ENCODE results near the gene PAQR4.

The PAQR4 gene

DNA sequence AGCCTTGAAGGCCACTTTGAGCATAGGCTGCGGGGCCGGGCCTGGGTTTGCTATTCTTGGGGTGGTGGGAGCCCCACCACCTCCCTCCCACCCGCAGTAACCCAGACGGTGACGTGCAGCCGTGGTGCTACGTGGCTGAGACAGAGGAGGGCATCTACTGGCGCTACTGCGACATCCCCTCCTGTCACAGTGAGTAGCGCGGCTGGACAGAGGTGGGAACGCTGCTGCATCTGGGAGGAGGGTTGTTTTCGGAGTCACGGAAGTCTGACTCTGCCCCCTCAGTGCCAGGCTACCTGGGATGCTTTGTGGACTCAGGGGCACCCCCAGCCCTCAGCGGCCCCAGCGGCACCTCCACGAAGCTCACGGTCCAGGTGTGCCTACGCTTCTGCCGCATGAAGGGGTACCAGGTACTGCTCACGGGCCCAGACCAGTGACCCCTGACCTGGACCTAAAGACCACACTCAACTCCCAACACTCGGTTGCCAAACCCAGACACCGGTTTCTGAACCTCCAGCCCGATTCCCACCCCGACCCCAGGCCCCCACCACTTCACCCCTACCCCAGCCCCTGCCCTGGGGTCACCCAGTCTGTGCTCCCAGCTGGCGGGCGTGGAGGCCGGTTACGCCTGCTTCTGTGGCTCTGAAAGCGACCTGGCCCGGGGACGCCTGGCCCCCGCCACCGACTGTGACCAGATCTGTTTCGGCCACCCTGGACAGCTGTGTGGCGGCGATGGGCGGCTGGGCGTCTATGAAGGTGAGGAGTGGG, 2.9 kb upstream of the PAQR4 start:
- no peak for DNase-seq

DNA sequence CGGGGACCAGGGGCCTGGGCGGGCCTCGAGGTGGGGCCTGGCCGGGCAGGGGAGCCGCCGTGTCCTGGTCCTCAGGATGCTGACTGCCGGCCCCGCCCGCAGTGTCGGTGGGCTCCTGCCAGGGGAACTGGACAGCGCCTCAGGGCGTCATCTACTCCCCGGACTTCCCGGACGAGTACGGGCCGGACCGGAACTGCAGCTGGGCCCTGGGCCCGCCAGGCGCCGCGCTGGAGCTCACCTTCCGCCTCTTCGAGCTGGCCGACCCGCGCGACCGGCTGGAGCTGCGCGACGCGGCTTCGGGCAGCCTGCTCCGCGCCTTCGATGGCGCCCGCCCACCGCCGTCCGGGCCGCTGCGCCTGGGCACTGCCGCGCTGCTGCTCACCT, 2.3 kb upstream of the PAQR4 start:
- no peak for DNase-seq

DNA sequence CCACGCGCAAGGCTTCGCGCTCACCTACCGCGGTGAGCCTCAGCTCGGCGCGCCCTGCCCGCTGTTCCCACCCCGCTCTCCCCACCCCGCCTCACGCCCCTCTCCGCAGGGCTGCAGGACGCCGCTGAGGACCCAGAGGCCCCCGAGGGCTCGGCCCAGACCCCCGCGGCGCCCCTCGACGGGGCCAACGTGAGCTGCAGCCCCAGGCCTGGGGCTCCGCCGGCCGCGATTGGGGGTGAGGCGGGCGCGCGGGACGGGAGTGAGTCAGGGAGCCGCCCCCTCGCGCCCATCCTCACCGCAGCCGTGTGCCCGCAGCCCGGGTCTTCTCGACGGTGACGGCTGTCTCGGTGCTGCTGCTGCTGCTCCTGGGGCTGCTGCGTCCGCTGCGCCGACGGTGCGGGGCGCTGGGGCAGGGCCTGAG, 1.9 kb upstream of the PAQR4 start:
- no peak for DNase-seq

DNA sequence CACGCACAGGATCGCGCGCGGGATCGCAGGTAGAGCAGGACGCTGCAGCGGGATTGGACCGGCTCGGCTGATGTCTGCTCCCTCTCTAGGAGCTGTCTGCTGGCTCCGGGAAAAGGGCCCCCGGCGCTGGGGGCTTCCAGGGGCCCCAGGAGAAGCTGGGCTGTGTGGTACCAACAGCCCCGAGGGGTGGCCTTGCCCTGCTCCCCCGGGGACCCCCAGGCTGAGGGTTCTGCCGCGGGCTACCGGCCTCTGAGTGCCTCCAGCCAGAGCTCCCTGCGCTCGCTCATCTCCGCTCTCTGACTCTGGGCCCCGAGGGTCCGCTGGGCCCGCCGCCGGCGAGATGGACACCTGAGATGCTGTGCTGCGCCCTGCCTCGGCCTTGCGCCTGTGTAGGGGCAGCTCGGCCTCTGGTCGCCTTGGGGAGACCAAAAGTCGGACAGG, 1.4 kb upstream of the PAQR4 start:
- DNase-seq, result no peak

DNA sequence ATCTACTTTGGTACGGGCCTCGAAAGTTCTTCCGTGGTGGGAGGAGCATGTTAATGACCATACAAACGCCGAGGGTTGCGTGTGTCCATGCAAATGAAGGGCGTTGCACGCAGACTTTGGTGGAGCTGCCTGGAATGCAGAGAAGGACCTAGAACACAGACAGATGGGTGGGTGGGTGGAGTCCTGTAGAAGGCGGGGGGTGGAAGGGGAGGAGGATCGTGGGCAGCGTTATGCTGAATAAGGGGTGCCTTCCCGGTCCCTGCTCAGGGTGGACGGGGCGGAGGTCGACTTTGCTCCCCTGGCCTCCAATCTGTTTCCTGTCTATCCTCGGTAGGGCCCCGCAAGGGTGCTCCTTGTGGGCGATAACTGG, 795 bp upstream of the PAQR4 start:
- DNase-seq, result peak; percentile 94

DNA sequence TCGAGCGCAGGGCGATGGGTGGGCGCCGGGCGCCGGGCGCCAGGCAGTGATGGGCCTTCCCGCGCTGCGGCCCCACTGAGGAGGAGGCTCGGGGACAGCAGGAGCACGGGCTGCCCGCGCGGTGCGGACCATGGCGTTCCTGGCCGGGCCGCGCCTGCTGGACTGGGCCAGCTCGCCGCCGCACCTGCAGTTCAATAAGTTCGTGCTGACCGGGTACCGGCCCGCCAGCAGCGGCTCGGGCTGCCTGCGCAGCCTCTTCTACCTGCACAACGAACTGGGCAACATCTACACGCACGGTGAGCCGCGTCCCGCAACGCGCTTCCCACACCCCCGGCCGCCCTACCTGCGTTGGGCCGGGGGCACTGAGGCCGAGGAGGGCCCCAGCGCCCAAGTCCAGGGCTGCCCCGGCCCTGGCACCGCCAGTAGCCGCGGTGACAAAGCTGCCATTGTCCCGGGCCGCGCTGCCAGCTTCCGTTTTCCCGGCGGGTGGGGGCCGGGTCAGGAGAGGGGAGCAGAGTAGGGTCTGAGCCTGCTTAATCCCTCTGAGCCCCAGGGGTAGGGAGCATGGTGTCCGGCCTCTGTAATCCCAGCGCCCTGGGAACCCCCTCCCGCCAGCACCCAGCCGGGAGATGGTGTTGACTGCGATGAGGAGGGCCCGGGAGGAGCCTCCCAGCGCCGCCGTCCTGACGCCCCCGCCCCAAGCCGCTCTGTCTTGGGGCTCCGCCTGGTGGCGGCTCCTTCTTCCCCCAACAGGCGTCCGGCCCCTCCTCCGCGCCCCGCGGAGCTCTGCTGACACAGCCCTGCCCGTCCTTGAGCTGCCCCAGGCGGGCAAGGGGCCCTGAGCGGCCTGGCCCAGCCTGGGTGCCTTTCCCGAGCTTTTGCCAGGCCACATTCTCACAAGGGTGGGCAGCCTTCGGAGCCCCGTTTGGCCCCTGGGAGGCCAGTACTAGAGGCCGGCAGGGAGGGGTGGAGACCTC, 685 bp downstream of the PAQR4 start:
- DNase-seq, result peak; percentile 96

DNA sequence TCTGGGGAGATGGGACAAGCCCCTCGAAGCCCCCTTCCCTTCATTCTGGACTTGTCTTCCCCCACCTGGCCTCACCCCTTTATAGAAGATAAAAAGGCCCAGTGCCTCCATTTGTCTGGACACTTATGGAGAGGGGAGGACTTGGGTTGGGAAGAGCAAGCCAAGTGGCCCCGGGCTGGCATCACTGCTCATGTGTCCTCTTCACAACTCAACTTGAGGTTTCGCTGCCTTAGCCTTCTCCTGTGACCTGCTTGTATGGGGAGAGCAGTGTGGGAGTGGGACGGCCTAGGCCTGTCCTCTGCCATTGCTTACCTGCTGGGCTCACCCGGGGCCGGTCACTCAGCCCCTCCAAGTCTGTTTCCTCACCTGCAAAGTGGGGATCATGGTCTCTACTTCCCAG, 1.4 kb downstream of the PAQR4 start:
- peak; percentile 53 for DNase-seq

DNA sequence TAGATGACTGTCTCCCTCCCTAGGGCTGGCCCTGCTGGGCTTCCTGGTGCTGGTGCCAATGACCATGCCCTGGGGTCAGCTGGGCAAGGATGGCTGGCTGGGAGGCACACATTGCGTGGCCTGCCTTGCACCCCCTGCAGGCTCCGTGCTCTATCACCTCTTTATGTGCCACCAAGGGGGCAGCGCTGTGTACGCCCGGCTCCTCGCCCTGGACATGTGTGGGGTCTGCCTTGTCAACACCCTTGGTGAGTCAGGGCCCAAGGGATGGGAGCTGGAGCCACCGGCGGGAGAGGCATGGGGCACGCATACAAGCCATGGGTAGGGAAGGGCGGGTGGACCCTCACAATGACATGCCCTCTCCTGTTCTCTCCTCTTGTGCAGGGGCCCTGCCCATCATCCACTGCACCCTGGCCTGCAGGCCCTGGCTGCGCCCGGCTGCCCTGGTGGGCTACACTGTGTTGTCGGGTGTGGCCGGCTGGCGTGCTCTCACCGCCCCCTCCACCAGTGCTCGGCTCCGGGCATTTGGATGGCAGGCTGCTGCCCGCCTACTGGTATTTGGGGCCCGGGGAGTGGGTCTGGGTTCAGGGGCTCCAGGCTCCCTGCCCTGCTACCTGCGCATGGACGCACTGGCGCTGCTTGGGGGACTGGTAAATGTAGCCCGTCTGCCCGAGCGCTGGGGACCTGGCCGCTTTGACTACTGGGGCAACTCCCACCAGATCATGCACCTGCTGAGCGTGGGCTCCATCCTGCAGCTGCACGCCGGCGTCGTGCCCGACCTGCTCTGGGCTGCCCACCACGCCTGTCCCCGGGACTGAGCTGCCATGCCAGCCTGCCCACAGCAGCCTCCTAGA, 2.2 kb downstream of the PAQR4 start:
- no peak for DNase-seq

DNA sequence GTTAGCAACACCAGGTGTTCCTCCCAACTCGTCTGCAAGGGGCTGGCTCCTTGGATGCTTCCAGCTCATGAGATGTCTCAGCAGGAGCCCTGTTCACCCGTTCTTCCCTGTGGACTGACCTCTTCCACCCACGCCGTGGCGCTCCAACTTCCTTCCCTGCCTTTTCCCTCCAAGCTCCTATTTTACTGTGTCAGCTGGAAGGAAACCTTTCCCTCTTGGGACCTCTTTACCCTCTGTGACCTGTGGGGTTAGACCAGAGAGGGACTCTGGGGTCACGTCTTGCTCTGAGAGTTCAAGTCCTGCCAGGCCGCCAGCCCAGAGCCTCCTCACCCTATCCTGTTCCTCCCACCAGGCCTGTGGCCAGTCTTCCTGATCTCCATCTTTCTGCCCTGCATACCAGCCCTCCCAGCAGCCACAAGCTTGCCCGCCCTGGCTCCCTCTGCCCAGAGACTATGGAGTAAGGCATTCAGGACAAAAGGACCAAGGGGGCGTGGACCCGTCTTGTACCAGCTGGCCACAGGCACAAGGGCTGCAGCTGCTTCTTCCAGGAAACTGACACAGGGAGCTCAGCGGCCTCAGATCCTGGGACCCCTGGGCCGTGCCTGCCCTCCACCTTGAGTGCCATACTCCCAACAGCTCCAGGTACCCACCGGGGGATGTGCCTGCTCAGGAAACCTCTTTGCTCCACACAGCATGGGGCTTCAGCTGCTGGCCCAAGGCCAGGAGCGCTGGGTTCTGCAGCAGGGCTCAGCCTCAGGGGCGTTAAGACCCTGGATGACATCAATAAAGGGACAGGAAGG, 3.0 kb downstream of the PAQR4 start:
- DNase-seq, result no peak

DNA sequence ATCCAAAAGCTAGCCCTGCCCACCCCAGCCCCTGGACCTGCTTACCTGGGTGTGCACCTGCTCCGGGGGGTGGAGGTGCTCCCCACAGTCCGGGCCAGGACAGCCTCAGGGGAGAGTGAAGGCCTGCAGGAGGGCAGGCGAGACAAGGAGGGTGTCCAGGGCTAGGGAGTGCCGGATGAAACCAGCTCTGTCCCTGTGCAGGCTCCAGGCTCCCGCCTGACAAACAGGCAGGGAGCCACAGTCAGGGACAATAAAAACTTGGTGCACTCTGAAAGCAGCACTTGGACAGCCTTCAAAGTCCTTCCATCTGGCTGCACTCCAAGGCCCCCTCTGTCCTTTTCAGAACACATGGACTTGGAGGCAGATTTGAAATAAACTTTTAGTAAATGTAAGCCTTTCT, 3.9 kb downstream of the PAQR4 start:
- DNase-seq, result no peak

DNA sequence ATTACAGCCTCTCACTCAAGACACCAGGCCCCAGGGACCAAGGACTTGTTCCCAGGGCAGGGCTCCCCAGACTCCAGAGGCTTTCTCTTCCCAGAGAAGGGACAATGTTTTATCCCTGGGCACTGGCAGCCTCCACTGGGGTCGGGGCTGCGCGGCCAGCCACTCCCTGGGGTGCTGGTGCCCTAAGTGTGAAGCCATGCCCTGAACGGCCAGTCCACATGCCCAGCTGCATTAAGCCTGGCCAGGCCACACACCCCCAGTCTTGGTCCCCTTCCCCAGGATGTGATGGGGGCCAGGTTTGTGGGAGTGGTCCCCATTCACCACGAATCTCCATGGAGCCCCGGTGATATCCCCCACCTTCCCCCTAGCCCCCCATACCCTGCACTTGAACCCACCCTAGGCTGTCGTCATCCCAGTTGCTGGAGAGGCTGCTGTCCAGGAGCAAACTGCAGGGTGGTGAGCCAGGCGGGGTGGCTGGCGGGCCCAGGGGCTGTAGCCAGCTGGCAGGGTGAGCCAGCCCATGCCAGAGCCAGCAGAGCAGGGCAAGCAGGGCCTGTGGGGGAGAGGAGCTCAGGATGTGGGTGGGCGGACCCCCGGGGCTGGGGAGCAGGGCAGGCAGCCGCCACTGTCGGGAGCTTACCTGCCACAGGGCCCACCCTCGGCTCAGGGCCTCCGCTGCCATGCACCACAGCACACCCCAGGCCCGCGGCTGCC, 4.6 kb downstream of the PAQR4 start:
- no peak for DNase-seq

DNA sequence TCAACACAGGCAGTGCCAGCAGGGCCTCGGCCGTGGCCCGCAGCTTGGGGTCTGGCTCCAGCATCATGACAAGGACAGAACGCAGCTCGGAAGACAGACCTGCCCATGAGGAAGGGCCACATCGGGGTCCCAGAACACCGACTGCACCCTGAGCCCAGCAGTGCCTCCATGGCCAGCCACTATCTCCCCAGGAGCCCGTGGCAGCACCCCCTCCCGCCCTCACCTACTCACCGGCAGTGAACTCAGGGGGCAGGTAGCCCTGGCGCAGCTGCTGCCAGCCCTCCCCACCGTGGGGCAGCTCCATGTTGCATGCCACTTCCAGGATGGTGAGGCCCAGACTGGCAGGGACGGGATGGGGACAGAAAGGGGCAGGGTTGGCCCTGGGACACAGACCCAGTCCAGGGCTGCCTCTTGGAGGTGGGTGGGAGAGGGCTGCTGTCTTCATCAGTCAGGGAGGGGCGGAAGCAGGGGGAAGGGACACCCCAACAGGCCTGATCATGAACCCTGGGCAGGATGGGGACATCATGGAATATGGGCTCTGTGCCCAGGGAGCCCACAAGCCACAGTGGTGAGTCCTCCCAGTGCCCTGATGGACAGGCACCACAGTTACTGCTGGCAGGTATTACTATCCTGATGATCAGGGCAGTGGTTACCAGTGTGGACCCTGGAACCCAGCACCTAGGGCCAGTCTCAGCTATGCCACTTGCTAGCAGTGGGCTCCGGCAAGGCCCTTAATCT, 5.3 kb downstream of the PAQR4 start:
- DNase-seq, result no peak

DNA sequence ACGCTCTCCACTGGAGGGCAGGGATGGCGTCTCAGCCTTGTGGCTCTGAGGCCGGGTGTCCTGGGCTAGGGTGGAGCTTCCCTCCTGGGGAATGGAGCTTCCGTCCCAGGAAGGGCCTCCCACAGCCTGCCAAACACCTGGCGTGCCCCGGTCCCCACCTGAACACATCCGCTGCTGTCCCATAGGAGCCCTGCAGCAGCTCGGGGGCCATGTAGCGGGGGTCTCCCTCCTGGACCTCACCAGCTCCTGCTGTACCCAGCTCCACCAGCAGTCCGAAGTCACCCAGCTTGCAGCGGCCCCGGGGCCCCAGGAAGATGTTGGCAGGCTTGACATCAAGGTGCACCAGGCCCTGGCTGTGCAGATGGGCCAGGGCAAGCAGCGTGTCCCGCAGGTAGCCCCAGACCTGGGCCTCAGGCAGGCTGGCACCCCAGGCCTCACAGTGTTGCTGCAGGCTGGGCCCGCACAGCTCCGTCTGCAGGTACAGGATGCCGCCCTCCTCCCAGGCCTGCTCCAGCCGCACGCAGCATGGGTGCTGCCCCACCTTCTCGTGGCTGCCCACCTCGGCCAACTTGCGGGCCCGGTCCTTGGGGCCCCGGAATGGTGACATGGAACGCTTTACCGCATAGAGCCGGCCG, 6.1 kb downstream of the PAQR4 start:
- DNase-seq, result no peak

DNA sequence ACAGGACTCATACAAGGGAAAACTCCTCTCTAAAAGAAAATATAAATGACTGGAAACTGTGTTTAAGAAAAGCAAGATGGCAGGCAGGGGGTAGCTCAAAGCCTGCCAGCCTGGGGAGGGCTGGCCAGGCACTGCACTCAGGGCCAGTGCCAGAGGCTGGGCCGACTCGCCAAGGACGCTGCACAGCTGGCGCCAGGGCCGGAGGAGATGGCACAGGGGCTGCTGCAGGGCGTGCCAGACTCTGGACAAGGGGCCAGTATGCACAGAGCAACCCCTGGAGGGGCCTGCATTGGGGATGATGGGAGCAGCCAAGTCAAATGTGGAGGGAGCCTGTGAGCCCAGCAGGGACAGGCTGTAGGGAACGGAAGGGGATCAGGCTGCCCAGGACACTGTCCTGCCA, 7.1 kb downstream of the PAQR4 start:
- no peak for DNase-seq

DNA sequence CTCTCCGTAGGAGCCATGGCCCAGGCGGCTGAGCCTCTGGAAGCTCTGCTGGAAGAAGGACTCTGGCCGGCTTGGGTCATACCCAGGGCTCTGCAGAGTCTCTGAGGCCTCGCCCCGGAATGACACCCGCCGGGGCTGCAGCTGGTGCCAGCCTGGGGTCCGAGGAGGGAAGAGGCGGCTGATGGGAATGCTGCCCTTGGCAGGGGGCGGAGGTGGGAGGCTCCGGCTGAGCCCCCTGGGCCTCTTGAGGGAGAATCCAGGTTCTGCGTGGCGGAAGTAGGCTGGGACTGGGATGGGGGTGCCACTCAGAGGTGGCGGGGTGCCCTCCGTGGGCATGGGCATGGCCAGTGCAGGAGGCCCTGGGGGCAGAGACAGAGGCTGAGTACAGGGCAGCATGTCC, 7.5 kb downstream of the PAQR4 start:
- no peak for DNase-seq

DNA sequence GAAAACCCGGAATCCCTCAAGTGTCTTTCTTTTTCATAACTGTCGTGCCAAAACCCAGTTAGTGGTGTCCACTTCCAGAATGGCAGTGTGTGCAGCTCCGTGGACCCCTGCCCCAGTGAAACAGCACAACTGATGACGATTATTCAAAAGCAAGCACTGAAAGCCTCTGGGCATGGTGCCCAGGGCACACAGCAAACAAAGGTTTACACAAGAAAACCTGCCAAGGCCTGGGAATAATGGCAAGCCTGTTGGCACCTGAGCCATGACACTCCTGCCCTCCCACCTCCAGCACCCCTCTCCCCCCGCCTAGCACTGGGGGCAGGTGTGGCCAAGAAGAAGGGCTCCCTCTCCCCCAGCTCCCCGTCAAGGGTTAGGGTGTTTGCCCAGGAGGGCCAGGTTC, 8.3 kb downstream of the PAQR4 start:
- no peak for DNase-seq

DNA sequence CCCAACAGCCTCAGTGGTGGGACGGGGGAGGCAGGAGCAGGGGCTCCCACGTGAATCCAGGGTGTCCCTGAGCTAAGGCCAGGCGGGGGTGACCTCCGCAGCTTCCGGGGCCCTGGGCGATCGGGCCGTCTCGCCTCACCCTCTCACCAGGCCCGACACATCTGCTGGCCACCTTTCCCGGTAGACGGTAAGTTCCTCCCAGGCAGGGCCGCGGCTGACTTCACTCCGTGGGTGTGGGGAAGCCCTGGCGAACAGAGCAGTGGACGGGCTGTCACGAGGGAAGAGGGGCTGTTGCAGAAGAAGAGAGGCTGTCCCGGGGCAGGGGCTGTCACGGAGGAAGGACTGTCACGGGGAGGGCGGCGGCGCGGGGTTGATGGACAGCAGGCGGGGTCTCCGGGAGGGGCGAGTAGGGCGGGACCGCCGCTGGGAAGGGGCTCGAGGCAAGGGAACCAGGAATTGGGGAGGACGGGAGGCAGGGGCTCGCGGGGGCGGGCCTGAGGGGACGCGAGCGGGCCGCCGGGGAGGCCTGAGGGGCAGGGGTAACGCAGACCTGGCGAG, 10.6 kb downstream of the PAQR4 start:
- peak; percentile 41 for DNase-seq

DNA sequence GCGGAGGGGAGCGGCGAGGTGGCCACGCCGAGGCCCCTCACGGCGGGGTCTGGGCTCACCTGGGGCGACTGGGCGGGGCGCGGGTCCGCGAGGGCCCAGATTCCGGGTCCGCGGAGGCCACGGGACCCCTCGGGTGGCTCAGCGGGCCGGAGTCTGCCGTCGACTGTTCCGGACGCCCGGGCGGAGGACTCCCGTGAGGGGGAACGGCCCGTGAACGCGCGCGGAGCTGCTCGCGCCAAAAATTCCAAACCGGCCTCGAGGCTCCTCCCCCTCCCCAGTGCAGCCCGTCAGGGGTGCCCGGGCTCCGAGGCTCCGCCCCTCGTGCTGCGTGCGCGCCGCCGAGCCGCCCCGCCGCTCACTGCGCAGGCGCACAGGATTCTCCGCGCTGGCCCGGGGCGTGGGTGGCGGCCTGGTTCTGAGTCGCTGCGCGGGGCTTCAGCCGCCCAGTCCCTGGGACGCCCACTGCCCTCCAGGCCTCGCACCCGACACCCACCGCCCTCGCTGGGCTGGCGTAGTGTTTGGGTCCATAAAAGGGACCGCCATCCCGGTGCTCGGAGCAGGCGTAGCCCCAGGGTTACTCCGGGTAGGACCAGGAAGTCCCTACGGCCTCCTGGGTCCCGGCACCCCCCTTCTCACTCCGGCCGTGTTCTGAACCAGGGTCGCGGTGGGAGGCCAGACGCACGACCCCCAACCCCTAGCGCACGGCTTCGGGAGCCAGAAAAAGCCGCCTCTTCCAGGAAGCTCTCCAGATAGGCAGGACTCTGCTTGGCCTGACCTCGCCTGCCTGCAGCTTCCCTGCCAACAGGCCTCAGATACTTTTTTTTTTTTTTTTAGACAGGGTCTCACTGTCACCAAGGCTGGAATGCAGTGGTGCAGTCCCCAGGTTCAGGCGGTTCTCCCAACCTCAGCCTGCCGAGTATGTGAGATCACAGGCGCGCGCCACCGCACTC, 11.4 kb downstream of the PAQR4 start, which contains the start of gene PKMYT1:
PKMYT1 (minus strand) TSS at position 220 of the 950 bp plus-strand sequence. CDS start 789 bp downstream, outside the sequence.
- DNase-seq, result peak; percentile 97
